ENCODE measurements around the gene PCSK2.

Gene PCSK2

DNA sequence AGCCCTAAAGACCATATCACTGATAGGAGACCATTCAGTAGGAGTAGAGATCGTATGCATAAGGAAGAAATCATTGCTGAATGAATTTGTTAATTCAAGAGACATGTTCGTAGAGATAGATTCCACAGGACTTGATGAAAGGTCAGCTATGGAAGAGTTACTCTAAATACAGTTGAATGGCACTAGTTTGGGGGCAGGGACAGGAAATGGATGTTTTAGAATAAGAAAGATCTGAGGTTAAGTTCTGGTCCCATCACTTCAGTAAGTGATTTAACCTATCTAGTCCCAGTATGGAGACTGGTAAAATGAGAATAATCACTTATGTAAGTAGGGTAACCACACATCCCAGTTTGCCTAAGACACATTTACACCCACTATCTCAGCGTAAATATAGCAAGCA, 307.2 kb downstream of the PCSK2 start:
- TF ChIP-seq POLR2AphosphoS5 (IDR thresholded peaks at IDR 0.05; ENCODE audit: low read depth, low read length): no peak
- no peak for TF ChIP-seq TAF1 (IDR thresholded peaks at IDR 0.05; ENCODE audit: borderline replicate concordance, low read depth, low read length)
- TF ChIP-seq POLR2A (IDR thresholded peaks at IDR 0.05; ENCODE audit: low read depth, low read length): no peak
- FAIRE-seq: no peak
- DNase-seq (ENCODE audit: insufficient read length): no peak
